CD14-positive monocyte (primary cell): ENCODE results near the gene HS6ST3. TPM values are rescaled to one million over a fixed set of nuclear protein-coding genes. Genes with fewer than 3 reads are reported as not detected.

Experiments
- DNase-seq, 3 donors: peaks; one replicate each; pipeline ENCODE4 v3.0.0-alpha.2; 2011 to 2022
- H2AFZ ChIP-seq: 2 replicates; pipeline ENCODE4 v1.6.0; 2012; ENCODE audit warnings: mild to moderate bottlenecking, low read depth, low read length, inconsistent platforms; ENCODE audit not compliant: insufficient read depth, poor library complexity, severe bottlenecking
- H3K27ac ChIP-seq, 2 donors: 1 replicate in 1 of 2; 2 replicates in 1 of 2; pipeline ENCODE4 v1.5.1; 2012 to 2013; ENCODE audit warnings: low read length in 2 of 2, control low read depth in 1 of 2, inconsistent platforms in 1 of 2, low read depth in 1 of 2, mild to moderate bottlenecking in 1 of 2
- H3K27me3 ChIP-seq, 2 donors: one replicate each; pipeline versions ENCODE4 v1.6.0 to v1.6.1; 2011 to 2013; ENCODE audit warnings: low read length in 2 of 2; ENCODE audit not compliant: control insufficient read depth in 2 of 2, insufficient read depth in 2 of 2
- H3K36me3 ChIP-seq, 2 donors: replicated peaks in 1 of 2; 1 replicate in 1 of 2; 2 replicates in 1 of 2; pipeline versions ENCODE4 v1.5.1 to v1.6.1; 2012 to 2013; ENCODE audit warnings: low read length in 2 of 2, control low read depth in 1 of 2, inconsistent platforms in 1 of 2, mild to moderate bottlenecking in 1 of 2; ENCODE audit not compliant: insufficient read depth in 2 of 2, control insufficient read depth in 1 of 2
- H3K4me1 ChIP-seq, 2 donors: 1 replicate in 1 of 2; 2 replicates in 1 of 2; pipeline versions ENCODE4 v1.5.1 to v1.6.1; 2012 to 2013; ENCODE audit warnings: low read length in 2 of 2, control low read depth in 1 of 2, inconsistent platforms in 1 of 2, mild to moderate bottlenecking in 1 of 2, moderate library complexity in 1 of 2; ENCODE audit not compliant: insufficient read depth in 2 of 2, control insufficient read depth in 1 of 2
- H3K4me2 ChIP-seq: replicated peaks from 2 replicates; pipeline ENCODE3; 2012; ENCODE audit warnings: low read length, moderate library complexity, mild to moderate bottlenecking; ENCODE audit not compliant: poor library complexity, severe bottlenecking; ENCODE audit errors: extremely low read depth
- H3K4me3 ChIP-seq, 3 experiments: fragments of 200-600 bp in 1 of 3; sonication (generic) in 1 of 3; replicated peaks in 1 of 3; 1 replicate in 2 of 3; 2 replicates in 1 of 3; pipeline ENCODE4 v1.5.1; 2011 to 2013; ENCODE audit warnings: low read length in 3 of 3, mild to moderate bottlenecking in 3 of 3, control low read depth in 2 of 3, low read depth in 2 of 3, inconsistent platforms in 1 of 3, moderate library complexity in 1 of 3
- H3K79me2 ChIP-seq: 2 replicates; pipeline ENCODE4 v1.6.0; 2012; ENCODE audit warnings: mild to moderate bottlenecking, control low read depth, inconsistent platforms, low read length, moderate library complexity; ENCODE audit not compliant: insufficient read depth
- H3K9ac ChIP-seq: 2 replicates; pipeline ENCODE4 v1.6.0; 2017; ENCODE audit warnings: low read length, mild to moderate bottlenecking; ENCODE audit not compliant: insufficient read depth, poor library complexity, severe bottlenecking
- H3K9me3 ChIP-seq, 2 donors: replicated peaks in 1 of 2; 1 replicate in 1 of 2; 2 replicates in 1 of 2; pipeline versions ENCODE4 v1.5.1 to v1.6.1; 2012 to 2013; ENCODE audit warnings: low read length in 2 of 2, control low read depth in 1 of 2; ENCODE audit not compliant: control insufficient read depth in 1 of 2, insufficient read depth in 1 of 2
- H4K20me1 ChIP-seq: 2 replicates; pipeline ENCODE4 v1.6.0; 2012; ENCODE audit warnings: mild to moderate bottlenecking, low read length, control low read depth, moderate library complexity; ENCODE audit not compliant: insufficient read depth
- H3K27ac Mint-ChIP-seq, 7 donors: one replicate each; pipeline ENCODE4 v1.8.0; 2020; ENCODE audit warnings: mild to moderate bottlenecking in 7 of 7, mixed read lengths in 7 of 7, moderate library complexity in 6 of 7, inconsistent platforms in 2 of 7
- H3K27me3 Mint-ChIP-seq, 3 donors: one replicate each; pipeline ENCODE4 v1.8.0; 2021 to 2022; ENCODE audit warnings: low read depth in 3 of 3, mild to moderate bottlenecking in 3 of 3, mixed read lengths in 3 of 3, moderate library complexity in 3 of 3, inconsistent platforms in 1 of 3
- H3K36me3 Mint-ChIP-seq, 2 donors: one replicate each; pipeline ENCODE4 v1.8.0; 2020; ENCODE audit warnings: mixed read lengths in 2 of 2, inconsistent platforms in 1 of 2, mild to moderate bottlenecking in 1 of 2
- H3K4me1 Mint-ChIP-seq: one replicate; pipeline ENCODE4 v1.8.0; 2020; ENCODE audit warnings: mild to moderate bottlenecking, mixed read lengths
- H3K4me3 Mint-ChIP-seq, 2 donors: one replicate each; pipeline ENCODE4 v1.8.0; 2020; ENCODE audit warnings: mild to moderate bottlenecking in 2 of 2, mixed read lengths in 2 of 2, moderate library complexity in 1 of 2
- H3K9me3 Mint-ChIP-seq, 7 donors: one replicate each; pipeline ENCODE4 v1.8.0; 2020 to 2022; ENCODE audit warnings: mixed read lengths in 7 of 7, mild to moderate bottlenecking in 6 of 7, moderate library complexity in 6 of 7, inconsistent platforms in 2 of 7
- WGBS: methylation state at CpG from one replicate; pipeline ENCODE4 v1.1.5; 2013; ENCODE audit warnings: missing lambda C conversion rate; ENCODE audit not compliant: insufficient coverage; 5-methylcytosine and 5-hydroxymethylcytosine counted together
- intact Hi-C, 2 donors: fragments of 100-400 bp; cut with micrococcal nuclease; formaldehyde crosslinking; loops; one replicate each; pipeline versions ENCODE4 v1.15.0 to v1.15.1; 2023
- polyA plus RNA-seq, 3 donors: library from polyadenylated mRNA; depleted of rRNA in 1 of 3; unstranded in 2 of 3; stranded (reverse) in 1 of 3; fragments of 300-500 nt in 2 of 3; fragments of >200 nt in 1 of 3; fragmentation: Illumina TruSeq in 2 of 3; gene quantifications; 1 replicate in 2 of 3; 2 replicates in 1 of 3; pipeline ENCODE4 v1.2.3, GENCODE V29; 2012 to 2021
- TF ChIP-seq, protein P1 (sequence below): fragments of 200-600 bp; IDR thresholded peaks from one replicate; pipeline ENCODE4 v1.8.0; 2022; ENCODE audit warnings: antibody characterized with exemption, mild to moderate bottlenecking

Gene HS6ST3
- polyA plus RNA-seq, 3 donors = not detected

DNA sequence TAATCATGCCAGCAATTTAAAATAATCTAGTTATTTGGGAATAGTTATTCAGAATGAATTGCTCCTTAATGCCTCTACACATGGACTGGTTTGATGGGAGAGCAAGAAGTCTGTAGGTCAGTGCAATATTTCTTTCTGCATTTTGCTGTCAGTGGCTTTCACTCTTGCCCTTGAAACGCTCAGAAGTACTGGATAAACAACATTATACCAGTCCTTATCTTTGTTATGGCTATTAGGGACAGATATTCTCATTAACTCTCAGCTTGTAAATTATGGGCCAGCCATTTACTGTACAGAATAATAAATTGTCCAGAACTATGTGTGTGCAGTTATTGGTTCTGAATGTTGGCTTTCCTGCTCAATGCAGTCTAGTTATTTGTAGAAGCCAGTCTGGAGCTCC, 680.0 kb downstream of the HS6ST3 start:
- H3K36me3 Mint-ChIP-seq = no peaks in the 10 kb centered on the region
- no peaks in the 10 kb centered on the region for H4K20me1 ChIP-seq
- H3K4me1 Mint-ChIP-seq = no peaks in the 10 kb centered on the region
- no peak overlapping the region for H3K27ac ChIP-seq
- no peaks in the 10 kb centered on the region for H3K27me3 ChIP-seq
- peaks cover 0 to 5% (median 2%) of the 10 kb centered on the region in 7 donors for H3K9me3 Mint-ChIP-seq
- H2AFZ ChIP-seq = no peak overlapping the region
- WGBS = no CpG with 5 or more reads among the region's 1 CpG
- H3K4me3 Mint-ChIP-seq = no peak overlapping the region
- H3K4me1 ChIP-seq = no peaks in the 10 kb centered on the region
- no peak overlapping the region for H3K27ac Mint-ChIP-seq
- H3K4me2 ChIP-seq = no peak overlapping the region
- no peaks in the 10 kb centered on the region for H3K36me3 ChIP-seq
- no peak for DNase-seq
- H3K27me3 Mint-ChIP-seq = peaks cover 0 to 1% (median 0%) of the 10 kb centered on the region in 3 donors
- H3K4me3 ChIP-seq = no peak overlapping the region
- H3K9ac ChIP-seq = no peak overlapping the region
- TF ChIP-seq, protein P1, sequence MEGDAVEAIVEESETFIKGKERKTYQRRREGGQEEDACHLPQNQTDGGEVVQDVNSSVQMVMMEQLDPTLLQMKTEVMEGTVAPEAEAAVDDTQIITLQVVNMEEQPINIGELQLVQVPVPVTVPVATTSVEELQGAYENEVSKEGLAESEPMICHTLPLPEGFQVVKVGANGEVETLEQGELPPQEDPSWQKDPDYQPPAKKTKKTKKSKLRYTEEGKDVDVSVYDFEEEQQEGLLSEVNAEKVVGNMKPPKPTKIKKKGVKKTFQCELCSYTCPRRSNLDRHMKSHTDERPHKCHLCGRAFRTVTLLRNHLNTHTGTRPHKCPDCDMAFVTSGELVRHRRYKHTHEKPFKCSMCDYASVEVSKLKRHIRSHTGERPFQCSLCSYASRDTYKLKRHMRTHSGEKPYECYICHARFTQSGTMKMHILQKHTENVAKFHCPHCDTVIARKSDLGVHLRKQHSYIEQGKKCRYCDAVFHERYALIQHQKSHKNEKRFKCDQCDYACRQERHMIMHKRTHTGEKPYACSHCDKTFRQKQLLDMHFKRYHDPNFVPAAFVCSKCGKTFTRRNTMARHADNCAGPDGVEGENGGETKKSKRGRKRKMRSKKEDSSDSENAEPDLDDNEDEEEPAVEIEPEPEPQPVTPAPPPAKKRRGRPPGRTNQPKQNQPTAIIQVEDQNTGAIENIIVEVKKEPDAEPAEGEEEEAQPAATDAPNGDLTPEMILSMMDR = no peak
- H3K79me2 ChIP-seq = no peaks in the 10 kb centered on the region
- intact Hi-C loops = no loop called here
- no peaks in the 10 kb centered on the region for H3K9me3 ChIP-seq

DNA sequence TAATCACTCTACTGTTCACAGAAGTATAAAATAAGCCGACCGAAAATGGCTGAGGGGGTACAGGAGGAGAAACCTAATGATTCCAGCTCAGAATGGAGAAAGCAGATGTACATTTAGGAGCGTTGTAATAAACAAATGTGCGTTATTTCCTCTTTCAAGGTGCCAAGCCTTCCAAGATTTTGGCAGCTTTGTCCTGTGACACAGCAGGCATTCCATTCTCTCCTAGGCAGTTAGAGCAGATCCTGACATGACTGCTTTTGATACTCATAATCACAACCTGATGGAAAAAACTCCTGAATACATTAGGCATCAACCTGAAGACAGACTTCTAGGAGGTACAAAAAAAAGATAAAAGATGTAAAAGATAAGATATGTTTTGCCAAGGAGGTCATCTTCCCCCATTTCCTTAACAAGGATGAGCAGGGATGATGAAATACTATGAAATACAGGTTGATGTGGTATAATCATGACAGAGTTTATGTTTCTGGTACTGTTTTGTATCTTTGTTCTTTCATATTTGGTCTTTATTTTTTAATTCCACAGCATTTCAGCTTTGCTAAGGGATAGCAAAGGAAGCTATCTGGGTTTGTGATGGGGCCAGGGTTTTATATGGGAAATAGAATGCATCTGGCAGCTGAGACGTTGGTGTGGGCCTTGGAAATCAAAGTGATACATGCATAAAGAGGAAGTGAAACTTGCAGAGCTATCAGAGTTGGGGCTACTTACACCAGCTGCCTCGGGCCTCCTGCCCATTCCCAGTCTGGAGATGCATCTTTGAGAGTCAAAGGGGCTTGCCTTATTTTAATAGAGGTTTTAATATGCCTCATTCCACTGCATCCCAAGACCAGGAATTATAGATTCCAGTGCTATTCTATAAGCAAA, 681.8 kb downstream of the HS6ST3 start:
- Histone ChIP-seq H3K9me3 (no peaks in the 10 kb centered on the region), H4K20me1 (no peaks in the 10 kb centered on the region), H3K4me1 (no peaks in the 10 kb centered on the region), H3K36me3 (no peaks in the 10 kb centered on the region), H2AFZ (no peak overlapping the region), H3K27me3 (no peaks in the 10 kb centered on the region), H3K4me2 (no peak overlapping the region), H3K79me2 (no peaks in the 10 kb centered on the region), H3K27ac (no peak overlapping the region), H3K9ac (no peak overlapping the region), H3K4me3 (no peak overlapping the region)
- WGBS = 63% methylated on average over 3 of the region's 6 CpGs
- TF ChIP-seq, protein P1 = no peak
- DNase-seq = peak in 2 of 3 donors; percentile 7 to 8
- Mint-ChIP-seq H3K27ac (no peak overlapping the region), H3K27me3 (peaks cover 0 to 1% (median 0%) of the 10 kb centered on the region in 3 donors), H3K9me3 (peaks cover 0 to 8% (median 4%) of the 10 kb centered on the region in 7 donors), H3K36me3 (no peaks in the 10 kb centered on the region), H3K4me3 (no peak overlapping the region), H3K4me1 (no peaks in the 10 kb centered on the region)
- intact Hi-C loops = no loop called here
